ENCODE results near the gene MSANTD7. TPM values are rescaled to one million over a fixed set of nuclear protein-coding genes. Genes with fewer than 3 reads are reported as not detected.

The MSANTD7 gene
- total RNA-seq, 1 experiment from 2014 or later: 23.1 TPM

- Histone ChIP-seq H3K4ac (ENCODE audit: low read depth, low read length) (no peak overlapping the region), H2BK12ac (ENCODE audit: insufficient read length, low read depth, low read length) (no peak overlapping the region), H3K79me1 (ENCODE audit: insufficient read depth, low read depth, low read length, poor library complexity, severe bottlenecking) (no peaks in the 10 kb centered on the region), H2AK5ac (ENCODE audit: insufficient read length, low read length) (no peak overlapping the region), H4K91ac (ENCODE audit: insufficient read length, low read depth, low read length) (no peak overlapping the region), H4K8ac (replicated peaks; ENCODE audit: insufficient read length, low read depth, low read length) (no peak overlapping the region), H3K4me2 (ENCODE audit: insufficient read depth, insufficient read length, low read length) (no peak overlapping the region), H3K23me2 (ENCODE audit: insufficient read length, low read depth, low read length, poor library complexity, severe bottlenecking) (no peaks in the 10 kb centered on the region), H3K27ac (ENCODE audit: insufficient read length, low read depth, low read length) (no peak overlapping the region), H4K5ac (ENCODE audit: insufficient read length, low read depth, low read length) (no peak overlapping the region), H3K56ac (ENCODE audit: insufficient read length, low read depth, low read length) (no peak overlapping the region), H3K14ac (ENCODE audit: insufficient read depth, low read length) (no peak overlapping the region), H2AFZ (ENCODE audit: low read length) (no peak overlapping the region), H3K79me2 (ENCODE audit: insufficient read depth, low read length) (no peaks in the 10 kb centered on the region), H3K9ac (ENCODE audit: extremely low read depth, insufficient read length, low read length) (no peak overlapping the region), H2BK5ac (ENCODE audit: insufficient read length, low read length) (no peak overlapping the region), H3K23ac (ENCODE audit: insufficient read length, low read depth, low read length) (no peak overlapping the region), H4K20me1 (ENCODE audit: control insufficient read depth, insufficient read depth, insufficient read length) (no peaks in the 10 kb centered on the region), H2BK15ac (ENCODE audit: low read depth, low read length) (no peak overlapping the region), H3K27me3 (ENCODE audit: insufficient read depth, low read length) (no peaks in the 10 kb centered on the region), H3K4me1 (ENCODE audit: insufficient read depth, low read length) (no peaks in the 10 kb centered on the region), H2BK20ac (ENCODE audit: low read depth, low read length, poor library complexity, severe bottlenecking) (no peak overlapping the region), H2BK120ac (ENCODE audit: low read depth, low read length, poor library complexity, severe bottlenecking) (no peak overlapping the region), H3K18ac (ENCODE audit: insufficient read length, low read depth, low read length) (no peak overlapping the region), H3T11ph (ENCODE audit: low read length) (no peak overlapping the region), H3K9me3 (ENCODE audit: control insufficient read depth, low read depth, low read length) (no peaks in the 10 kb centered on the region)
- no CpG with 5 or more reads among the region's 3 CpGs for WGBS (ENCODE audit: extremely low coverage, insufficient read length, low lambda C conversion rate)
- H3K4me3 Mint-ChIP-seq: no peak overlapping the region
- no peak for TF ChIP-seq CTCF (conservative IDR thresholded peaks at IDR 0.05)
- H3K36me3 Mint-ChIP-seq (ENCODE audit: insufficient read depth in 1 of 3, low read depth in 3 of 3): peaks cover 5 to 49% (median 29%) of the 10 kb centered on the region in 3 experiments; a peak in 5 of 7 replicates
- H3K4me1 Mint-ChIP-seq: no peaks in the 10 kb centered on the region
- no peak overlapping the region for H3K27ac Mint-ChIP-seq
- no peak for DNase-seq
- no peaks in the 10 kb centered on the region for H3K27me3 Mint-ChIP-seq (ENCODE audit: low read depth)
- H3K9me3 Mint-ChIP-seq: no peaks in the 10 kb centered on the region
Observed at GRCh38 chr10:14852236-14852635, 14.1 kb downstream of the MSANTD7 start.
